DOHH2 (cell line): ENCODE results near the gene CDH5.

Experiments
- H3F3A ChIP-seq: fragments of 200-600 bp; sonication (generic), shearing (Covaris generic); 2 replicates; pipeline ENCODE4 v1.6.0; 2016; ENCODE audit warnings: antibody characterized with exemption, mild to moderate bottlenecking; ENCODE audit not compliant: control insufficient read depth, insufficient read depth
- H3K27ac ChIP-seq: fragments of 200-600 bp; sonication (generic); 2 replicates; pipeline ENCODE4 v1.5.1; 2014; ENCODE audit warnings: low read depth, mild to moderate bottlenecking, low read length, moderate library complexity
- H3K27me3 ChIP-seq: fragments of 200-600 bp; sonication (generic); 2 replicates; pipeline ENCODE4 v1.6.1; 2014; ENCODE audit warnings: mild to moderate bottlenecking, low read length, mixed read lengths; ENCODE audit not compliant: control insufficient read depth
- H3K36me3 ChIP-seq: fragments of 200-600 bp; sonication (generic); 2 replicates; pipeline ENCODE4 v1.6.1; 2014; ENCODE audit warnings: mild to moderate bottlenecking, low read length, moderate library complexity, mixed read lengths; ENCODE audit not compliant: control insufficient read depth
- H3K4me1 ChIP-seq: fragments of 200-600 bp; sonication (generic); 2 replicates; pipeline ENCODE4 v1.6.1; 2014; ENCODE audit warnings: mild to moderate bottlenecking, low read length, mixed read lengths; ENCODE audit not compliant: control insufficient read depth
- H3K4me2 ChIP-seq: fragments of 200-600 bp; sonication (generic); 2 replicates; pipeline ENCODE4 v1.6.0; 2014; ENCODE audit warnings: mild to moderate bottlenecking, low read length, moderate library complexity
- H3K4me3 ChIP-seq: fragments of 200-600 bp; sonication (generic); 2 replicates; pipeline ENCODE4 v1.5.1; 2014; ENCODE audit warnings: mild to moderate bottlenecking, low read length, mixed read lengths
- H3K79me2 ChIP-seq: fragments of 200-600 bp; sonication (generic); 2 replicates; pipeline ENCODE4 v1.6.1; 2014; ENCODE audit warnings: mild to moderate bottlenecking, low read length, mixed read lengths; ENCODE audit not compliant: control insufficient read depth
- H3K9me2 ChIP-seq: fragments of 200-600 bp; sonication (generic); replicated peaks from 2 replicates; pipeline ENCODE4 v1.6.1; 2014; ENCODE audit warnings: mild to moderate bottlenecking, low read length, mixed read lengths; ENCODE audit not compliant: control insufficient read depth
- H3K9me3 ChIP-seq: fragments of 200-600 bp; sonication (generic); 2 replicates; pipeline ENCODE4 v1.6.1; 2014; ENCODE audit warnings: antibody characterized with exemption, low read length, mixed read lengths; ENCODE audit not compliant: control insufficient read depth, insufficient read depth
- H4K20me1 ChIP-seq: fragments of 200-600 bp; sonication (generic); 2 replicates; pipeline ENCODE4 v1.6.0; 2014; ENCODE audit warnings: low read depth, mild to moderate bottlenecking, antibody characterized with exemption, low read length, moderate library complexity; ENCODE audit not compliant: control insufficient read depth, insufficient read depth
- EZH2phosphoT487 ChIP-seq: fragments of 200-600 bp; sonication (generic); IDR thresholded peaks from 2 replicates; pipeline ENCODE4 v1.6.1; 2017; ENCODE audit warnings: borderline replicate concordance, mild to moderate bottlenecking, antibody characterized with exemption, low read length, moderate library complexity, mixed read lengths
- TF ChIP-seq, protein P1 (sequence below): fragments of 200-600 bp; sonication (generic); IDR thresholded peaks from one replicate; pipeline ENCODE4 v1.5.1; 2014; ENCODE audit warnings: antibody characterized with exemption, mild to moderate bottlenecking, low read depth, low read length; ENCODE audit not compliant: poor library complexity, severe bottlenecking

CDH5 gene

GRCh38 chr16:66382171-66382965, 15.9 kb downstream of the CDH5 start:
- no peaks in the 10 kb centered on the region; the same call in 1 of the 2 replicates for H3K9me2 ChIP-seq
- H3K79me2 ChIP-seq = no peaks in the 10 kb centered on the region
- H3K4me1 ChIP-seq = no peaks in the 10 kb centered on the region
- H3K36me3 ChIP-seq = no peaks in the 10 kb centered on the region
- H3K27ac ChIP-seq = no peak overlapping the region
- no peak overlapping the region for H3K4me2 ChIP-seq
- H4K20me1 ChIP-seq = no peaks in the 10 kb centered on the region
- H3F3A ChIP-seq = no peaks in the 10 kb centered on the region
- no peak for TF ChIP-seq EZH2phosphoT487
- TF ChIP-seq, protein P1, sequence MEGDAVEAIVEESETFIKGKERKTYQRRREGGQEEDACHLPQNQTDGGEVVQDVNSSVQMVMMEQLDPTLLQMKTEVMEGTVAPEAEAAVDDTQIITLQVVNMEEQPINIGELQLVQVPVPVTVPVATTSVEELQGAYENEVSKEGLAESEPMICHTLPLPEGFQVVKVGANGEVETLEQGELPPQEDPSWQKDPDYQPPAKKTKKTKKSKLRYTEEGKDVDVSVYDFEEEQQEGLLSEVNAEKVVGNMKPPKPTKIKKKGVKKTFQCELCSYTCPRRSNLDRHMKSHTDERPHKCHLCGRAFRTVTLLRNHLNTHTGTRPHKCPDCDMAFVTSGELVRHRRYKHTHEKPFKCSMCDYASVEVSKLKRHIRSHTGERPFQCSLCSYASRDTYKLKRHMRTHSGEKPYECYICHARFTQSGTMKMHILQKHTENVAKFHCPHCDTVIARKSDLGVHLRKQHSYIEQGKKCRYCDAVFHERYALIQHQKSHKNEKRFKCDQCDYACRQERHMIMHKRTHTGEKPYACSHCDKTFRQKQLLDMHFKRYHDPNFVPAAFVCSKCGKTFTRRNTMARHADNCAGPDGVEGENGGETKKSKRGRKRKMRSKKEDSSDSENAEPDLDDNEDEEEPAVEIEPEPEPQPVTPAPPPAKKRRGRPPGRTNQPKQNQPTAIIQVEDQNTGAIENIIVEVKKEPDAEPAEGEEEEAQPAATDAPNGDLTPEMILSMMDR = no peak
- H3K9me3 ChIP-seq = no peaks in the 10 kb centered on the region; the same call in 1 of the 2 replicates
- no peaks in the 10 kb centered on the region for H3K27me3 ChIP-seq
- H3K4me3 ChIP-seq = no peak overlapping the region

DNA sequence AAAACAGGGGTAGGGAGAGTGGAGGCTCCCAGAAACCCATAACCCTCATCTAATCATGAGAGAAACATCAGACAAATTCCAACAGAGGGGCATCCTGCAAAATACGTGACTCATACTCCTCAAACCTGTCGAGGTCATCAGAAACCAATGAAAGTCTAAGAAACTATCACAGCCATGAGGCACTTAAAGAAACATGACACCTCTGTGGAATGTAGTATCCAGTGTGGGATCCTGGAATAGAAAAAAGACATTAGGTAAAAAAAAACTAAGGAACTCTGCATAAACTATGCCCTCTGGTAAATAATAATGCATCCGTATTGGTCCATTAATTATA, 16.4 kb downstream of the CDH5 start:
- Histone ChIP-seq H3K4me2 (no peak overlapping the region), H3K4me3 (no peak overlapping the region), H3K9me2 (no peaks in the 10 kb centered on the region; the same call in 1 of the 2 replicates), H3K27ac (no peak overlapping the region), H3K9me3 (no peaks in the 10 kb centered on the region; the same call in 1 of the 2 replicates), H3K79me2 (no peaks in the 10 kb centered on the region), H3K4me1 (no peaks in the 10 kb centered on the region), H3F3A (no peaks in the 10 kb centered on the region), H3K36me3 (no peaks in the 10 kb centered on the region), H4K20me1 (no peaks in the 10 kb centered on the region), H3K27me3 (no peaks in the 10 kb centered on the region)
- TF ChIP-seq, protein P1 = no peak
- TF ChIP-seq EZH2phosphoT487 = no peak

DNA sequence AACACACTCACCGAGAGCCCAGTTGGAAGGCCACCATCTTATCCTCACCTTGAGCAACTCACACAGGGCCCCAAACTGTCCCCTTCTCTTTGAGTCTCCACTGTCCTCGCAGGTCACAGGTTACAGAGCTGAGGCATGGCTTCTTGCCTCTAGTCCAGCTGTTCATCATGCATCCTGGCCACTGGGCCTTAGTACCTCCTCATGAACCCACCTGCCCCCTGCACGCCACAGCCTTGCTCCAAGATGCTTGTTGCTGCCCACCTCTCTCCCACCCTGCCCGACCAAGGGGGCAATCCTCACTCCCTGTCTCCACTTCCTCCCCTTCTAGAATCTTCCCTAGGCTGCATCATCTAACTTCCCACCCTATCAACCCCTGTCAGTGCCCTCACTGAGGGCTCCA, 17.1 kb downstream of the CDH5 start:
- Histone ChIP-seq H3K4me1 (no peaks in the 10 kb centered on the region), H3K9me3 (no peaks in the 10 kb centered on the region; the same call in 1 of the 2 replicates), H3K9me2 (no peaks in the 10 kb centered on the region; the same call in 1 of the 2 replicates), H4K20me1 (no peaks in the 10 kb centered on the region), H3K27me3 (no peaks in the 10 kb centered on the region), H3K79me2 (no peaks in the 10 kb centered on the region), H3K4me2 (no peak overlapping the region), H3K36me3 (no peaks in the 10 kb centered on the region), H3K4me3 (no peak overlapping the region), H3K27ac (no peak overlapping the region), H3F3A (no peaks in the 10 kb centered on the region)
- TF ChIP-seq EZH2phosphoT487 = no peak
- TF ChIP-seq, protein P1 = no peak
